GM21526 (cell line): Measurements from ENCODE around the gene ANKS1B.
"Not testable (repeated sequence)": the region's sequence is repeated elsewhere in the genome, so short reads cannot be mapped to it uniquely, and the experiment has no call there.

ENCODE experiments used
- ATAC-seq: cut with Tn5 transposase; IDR thresholded peaks from one replicate; pipeline ENCODE4 v1.9.1; 2021; ENCODE audit warnings: moderate library complexity; ENCODE audit not compliant: unreplicated experiment, low FRiP score

The ANKS1B gene

DNA sequence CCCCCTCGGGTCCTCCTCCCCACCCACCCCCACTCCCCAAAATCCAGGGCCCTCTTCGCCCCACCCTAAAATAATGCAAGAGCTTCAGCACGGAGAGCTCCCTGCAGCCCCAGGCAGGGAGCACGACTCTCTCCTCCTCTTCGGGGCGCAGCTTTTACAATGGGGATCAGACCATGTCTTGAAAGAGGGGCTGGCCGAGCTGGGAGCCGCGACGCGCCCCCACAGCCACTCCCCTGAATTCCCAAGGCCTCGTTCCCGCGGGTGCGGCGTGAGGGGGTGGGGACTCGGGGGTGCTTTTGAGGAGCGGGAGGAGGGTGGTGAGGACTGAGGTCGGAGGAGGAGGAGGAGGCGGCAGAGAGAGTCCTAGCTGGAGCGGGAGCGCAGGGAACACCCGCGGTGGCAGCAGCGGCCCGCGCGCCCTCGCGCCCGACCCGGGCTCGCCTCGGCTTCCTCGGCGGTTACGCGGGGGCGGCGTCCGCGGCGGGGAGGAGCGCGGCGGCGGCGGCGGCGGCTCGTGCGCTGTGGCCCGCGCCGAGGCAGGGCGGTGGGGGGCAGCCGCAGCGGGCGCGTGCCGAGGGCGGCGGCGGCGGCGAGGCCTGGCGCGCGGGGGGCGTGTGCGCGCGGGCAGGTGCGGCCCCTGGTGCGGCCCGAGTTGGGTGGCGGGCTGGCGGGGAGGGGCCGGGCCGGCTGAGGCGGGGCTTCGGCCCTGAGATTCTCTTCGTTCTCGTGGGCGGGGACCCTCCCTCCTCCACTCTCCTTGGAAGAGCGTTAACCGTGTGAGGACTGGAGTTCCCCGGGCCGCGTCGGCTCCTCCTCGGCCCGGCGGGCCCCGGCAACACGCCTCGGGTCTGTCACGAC, at the start of gene ANKS1B:
Gene ANKS1B, minus strand, starts transcription at position 666 of the 858 bp plus-strand sequence. CDS start 699 bp downstream, outside the sequence.
- peak; percentile 73 for ATAC-seq

- no peak for ATAC-seq
Observed at GRCh38 chr12:100031836-100032235, 47.1 kb upstream of the ANKS1B start.

DNA sequence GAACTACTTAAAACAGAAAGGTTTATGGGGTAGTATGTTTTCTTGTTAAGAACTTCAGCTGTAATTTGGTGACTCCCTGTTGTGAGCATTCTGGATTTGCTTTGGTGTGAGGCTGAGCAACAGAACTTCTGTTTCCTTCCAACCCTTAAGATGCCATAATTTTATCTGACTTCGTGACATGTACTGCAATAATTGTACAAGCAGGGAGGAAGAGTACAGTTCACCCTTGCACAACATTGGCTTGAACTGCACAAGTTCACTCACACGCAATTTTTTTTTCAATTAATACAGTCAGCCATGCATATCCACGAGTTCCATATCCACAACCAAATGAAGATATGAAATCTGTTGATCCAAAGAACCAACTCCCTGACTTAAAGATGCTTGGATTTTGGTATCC, 42.9 kb upstream of the ANKS1B start:
- no peak for ATAC-seq

DNA sequence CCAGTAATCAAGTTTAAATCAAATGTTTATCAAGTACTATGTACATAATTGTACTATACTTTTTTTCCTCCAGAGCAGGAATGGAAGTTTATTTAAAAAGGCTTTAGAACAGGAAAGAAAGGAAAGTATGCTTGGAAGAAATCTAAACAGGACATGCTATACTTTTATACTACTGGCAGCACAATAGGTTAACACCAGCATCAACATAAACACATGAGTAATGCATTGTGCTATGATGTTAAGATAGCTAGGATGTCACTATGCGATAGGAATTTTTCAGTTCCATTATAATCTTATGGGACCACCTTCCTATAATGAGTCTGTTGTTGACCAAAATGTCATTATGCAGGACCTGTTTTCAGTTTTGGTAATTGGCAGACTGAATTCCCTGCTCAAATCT, 41.5 kb upstream of the ANKS1B start:
- no peak for ATAC-seq

DNA sequence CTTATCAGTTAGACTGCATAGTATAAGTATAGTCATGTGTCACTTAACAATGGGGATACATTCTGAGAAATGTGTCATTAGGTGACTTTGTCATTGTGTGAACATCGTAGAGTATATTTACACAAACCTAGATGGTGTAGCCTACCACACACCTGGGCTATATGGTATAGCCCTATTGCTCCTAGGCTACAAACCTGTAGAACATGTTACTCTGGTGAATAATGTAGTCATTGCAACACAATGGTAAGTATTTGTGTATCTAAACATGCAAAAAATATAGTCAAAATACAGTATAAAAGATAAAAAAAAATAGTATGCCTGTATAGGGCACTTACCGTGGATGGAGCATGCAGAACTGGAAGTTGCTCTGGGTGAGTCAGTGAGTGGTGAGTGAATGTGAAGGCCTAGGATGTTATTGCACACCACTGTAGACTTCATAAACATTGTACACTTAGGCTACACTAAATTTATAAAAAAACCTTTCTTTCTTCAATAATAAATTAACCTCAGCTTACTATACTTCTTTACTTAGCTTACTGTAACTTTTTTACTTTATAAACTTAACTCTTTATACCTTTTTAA, 40.3 kb upstream of the ANKS1B start:
- ATAC-seq: no peak

DNA sequence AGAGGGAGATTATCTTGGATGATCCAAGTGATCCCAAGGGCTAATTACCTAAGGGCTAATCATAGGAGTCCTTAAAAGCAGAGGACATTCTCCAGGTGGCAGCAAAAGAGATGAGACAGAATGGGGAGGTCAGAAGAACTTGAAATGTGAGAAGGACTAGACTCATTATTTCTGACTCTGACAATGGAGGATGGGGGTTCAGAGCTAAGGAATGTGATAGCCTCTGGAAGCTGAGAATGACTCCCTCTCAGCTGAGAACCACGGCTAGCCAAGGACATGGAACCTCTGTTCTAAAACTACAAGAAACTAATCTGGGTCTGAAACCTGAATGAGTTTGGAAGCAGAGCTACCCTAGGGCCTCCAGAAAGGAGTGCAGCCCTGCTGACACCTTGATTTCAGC, 35.6 kb upstream of the ANKS1B start:
- no peak for ATAC-seq

GRCh38 chr12:100017056-100017455, 32.3 kb upstream of the ANKS1B start:
- ATAC-seq: no peak

- ATAC-seq: not testable (repeated sequence)
Observed at GRCh38 chr12:100016304-100016703, 31.6 kb upstream of the ANKS1B start.

DNA sequence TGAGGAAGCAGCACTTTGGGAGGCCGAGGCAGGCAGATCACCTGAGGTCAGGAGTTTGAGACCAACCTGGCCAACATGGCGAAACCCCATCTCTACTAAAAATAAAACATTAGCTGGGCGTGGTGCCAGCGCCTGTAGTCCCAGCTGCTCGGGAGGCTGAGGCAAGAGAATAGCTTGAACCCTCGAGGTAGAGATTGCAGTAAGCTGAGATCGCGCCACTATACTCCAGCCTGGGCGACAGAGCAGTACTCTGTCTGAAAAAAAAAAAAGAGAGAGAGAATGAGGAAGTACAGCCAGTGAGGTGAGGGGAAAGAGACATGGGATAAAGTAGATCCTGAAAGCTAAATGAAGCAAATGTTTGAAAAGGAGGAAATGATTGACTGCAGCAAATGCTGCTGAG, 21.1 kb upstream of the ANKS1B start:
- not testable (repeated sequence) for ATAC-seq

DNA sequence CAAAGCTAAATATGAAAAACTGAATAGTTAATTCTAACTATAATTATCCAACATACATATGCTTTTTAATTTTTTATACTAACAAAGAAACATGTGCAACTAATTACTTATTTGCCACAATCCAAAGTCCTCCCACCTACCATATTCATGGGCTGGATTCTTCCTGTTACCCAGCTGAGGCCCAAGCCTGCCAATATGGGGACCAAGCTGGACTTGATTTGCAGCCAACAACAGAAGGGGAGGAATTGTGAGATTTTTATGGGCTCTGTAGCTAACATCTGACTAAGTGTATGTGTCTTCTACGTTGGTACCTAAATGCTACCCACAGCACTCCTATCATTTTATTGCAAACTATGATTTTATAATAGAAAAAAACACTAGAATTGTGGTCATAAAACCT, 13.1 kb upstream of the ANKS1B start:
- no peak for ATAC-seq

DNA sequence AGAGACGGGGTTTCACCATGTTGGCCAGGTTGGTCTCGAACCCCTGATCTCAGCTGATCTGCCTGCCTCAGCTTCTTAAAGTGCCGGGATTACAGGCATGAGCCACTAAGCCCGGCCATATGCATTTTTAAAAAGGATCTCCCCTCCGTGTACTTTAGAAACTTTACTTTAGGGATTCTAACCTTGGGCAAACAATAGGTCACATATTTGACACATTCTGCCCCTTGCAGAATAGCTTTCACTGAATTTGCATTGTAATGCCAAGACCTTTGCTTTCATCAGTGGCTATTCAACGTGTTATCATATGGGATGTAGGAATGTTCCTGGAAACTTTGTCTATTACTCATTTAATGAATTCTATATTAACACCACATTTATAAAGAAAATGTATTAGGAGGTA, 11.4 kb upstream of the ANKS1B start:
- ATAC-seq: no peak

- ATAC-seq: no peak
Observed at GRCh38 chr12:99985631-99986030, 895 bp upstream of the ANKS1B start.

DNA sequence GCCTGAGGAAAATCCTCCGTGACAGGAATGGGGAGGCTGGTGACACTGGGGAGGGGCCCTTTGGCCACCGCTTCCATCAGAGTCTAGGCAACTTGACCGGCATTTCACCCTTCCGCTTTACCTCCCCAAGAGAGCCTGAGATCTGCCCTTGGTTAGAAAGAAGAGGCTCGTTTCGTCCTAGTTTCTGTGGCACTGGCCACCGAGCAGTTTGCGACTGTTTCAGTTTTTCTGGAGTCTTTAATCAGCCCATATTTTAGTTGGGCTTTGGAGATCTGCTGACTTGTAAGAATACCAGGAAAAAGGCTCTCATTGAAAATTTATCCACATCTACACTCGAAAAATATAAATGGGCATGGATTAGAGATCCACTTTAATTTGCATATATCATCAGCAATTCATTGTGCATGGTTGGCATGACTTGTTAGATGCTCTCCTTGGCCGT, 414 bp upstream of the ANKS1B start:
- peak; percentile 52 for ATAC-seq

GRCh38 chr12:99983456-99984258, 1.1 kb downstream of the ANKS1B start:
- ATAC-seq: no peak

- ATAC-seq: no peak
Observed at GRCh38 chr12:99981639-99982190, 3.0 kb downstream of the ANKS1B start.

GRCh38 chr12:99979471-99979870, 5.3 kb downstream of the ANKS1B start:
- no peak for ATAC-seq

DNA sequence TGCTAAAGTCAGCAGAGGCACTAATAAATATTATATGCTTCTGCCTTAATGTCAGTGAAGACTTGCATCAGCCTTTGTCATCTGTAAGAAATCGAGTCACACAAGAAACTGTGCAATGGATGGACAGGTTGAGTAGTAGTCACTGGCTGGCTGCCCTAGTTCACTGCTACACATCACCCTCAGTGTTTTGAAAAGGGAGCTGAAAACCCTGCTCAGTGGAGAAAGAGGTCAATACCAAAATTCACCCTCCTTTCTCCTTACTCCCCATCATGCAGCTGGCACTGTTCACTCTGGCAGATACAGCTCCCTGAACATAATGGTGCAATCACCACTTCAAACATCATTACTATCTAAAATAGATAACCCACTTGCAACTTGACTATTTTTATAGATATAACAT, 6.6 kb downstream of the ANKS1B start:
- ATAC-seq: no peak

DNA sequence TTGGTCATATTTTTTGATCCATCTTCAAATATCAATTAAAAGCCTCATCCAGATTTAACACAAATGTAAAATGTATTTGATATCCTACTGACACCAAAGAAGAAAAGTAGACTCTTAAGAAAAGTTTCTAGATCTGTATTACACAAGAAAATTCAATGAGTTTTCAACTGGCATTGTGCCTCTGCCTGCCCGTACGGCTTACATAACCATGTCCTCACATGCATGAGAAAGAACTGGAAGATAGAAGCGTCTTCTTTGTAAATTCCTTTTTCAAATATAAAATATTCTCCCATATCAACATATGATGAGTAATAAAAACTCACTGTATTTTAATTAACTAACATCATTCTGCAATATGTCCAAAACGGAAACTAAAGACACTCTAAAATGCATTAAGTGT, 7.2 kb downstream of the ANKS1B start:
- no peak for ATAC-seq

DNA sequence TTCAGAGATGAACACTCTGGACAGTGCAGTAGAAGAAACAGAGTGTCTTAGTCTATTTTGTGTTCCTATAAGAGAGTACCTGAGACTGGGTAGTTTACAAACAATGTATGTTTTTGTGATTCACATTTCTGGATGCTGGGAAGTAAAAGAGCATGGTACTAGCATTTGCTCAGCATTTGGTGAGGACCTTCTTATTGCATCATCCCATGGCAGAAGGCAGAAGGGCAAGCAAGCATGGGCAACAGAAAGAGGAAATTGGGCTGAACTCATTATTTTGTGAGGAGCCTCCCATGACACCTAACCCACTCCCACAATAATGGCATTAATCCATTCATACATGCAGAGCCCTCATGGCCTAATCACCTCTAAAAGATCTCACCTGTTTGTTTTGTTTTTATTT, 8.0 kb downstream of the ANKS1B start:
- ATAC-seq: no peak

GRCh38 chr12:99975321-99975720, 9.4 kb downstream of the ANKS1B start:
- ATAC-seq: no peak

- no peak for ATAC-seq
Observed at GRCh38 chr12:99974146-99974545, 10.6 kb downstream of the ANKS1B start.
